Measurements from ENCODE around the gene MTG2. TPM values are rescaled to one million over a fixed set of nuclear protein-coding genes. Genes with fewer than 3 reads are reported as not detected.
A peak's percentile ranks its signal among the peaks of the same experiment; 100 is the strongest.

Gene MTG2
- total and polyA plus RNA-seq, 2 of the 13 experiments (the other 11 are each of a cell fraction or from before 2014, with no cell fraction given): 20.4 to 37.8 TPM

DNA sequence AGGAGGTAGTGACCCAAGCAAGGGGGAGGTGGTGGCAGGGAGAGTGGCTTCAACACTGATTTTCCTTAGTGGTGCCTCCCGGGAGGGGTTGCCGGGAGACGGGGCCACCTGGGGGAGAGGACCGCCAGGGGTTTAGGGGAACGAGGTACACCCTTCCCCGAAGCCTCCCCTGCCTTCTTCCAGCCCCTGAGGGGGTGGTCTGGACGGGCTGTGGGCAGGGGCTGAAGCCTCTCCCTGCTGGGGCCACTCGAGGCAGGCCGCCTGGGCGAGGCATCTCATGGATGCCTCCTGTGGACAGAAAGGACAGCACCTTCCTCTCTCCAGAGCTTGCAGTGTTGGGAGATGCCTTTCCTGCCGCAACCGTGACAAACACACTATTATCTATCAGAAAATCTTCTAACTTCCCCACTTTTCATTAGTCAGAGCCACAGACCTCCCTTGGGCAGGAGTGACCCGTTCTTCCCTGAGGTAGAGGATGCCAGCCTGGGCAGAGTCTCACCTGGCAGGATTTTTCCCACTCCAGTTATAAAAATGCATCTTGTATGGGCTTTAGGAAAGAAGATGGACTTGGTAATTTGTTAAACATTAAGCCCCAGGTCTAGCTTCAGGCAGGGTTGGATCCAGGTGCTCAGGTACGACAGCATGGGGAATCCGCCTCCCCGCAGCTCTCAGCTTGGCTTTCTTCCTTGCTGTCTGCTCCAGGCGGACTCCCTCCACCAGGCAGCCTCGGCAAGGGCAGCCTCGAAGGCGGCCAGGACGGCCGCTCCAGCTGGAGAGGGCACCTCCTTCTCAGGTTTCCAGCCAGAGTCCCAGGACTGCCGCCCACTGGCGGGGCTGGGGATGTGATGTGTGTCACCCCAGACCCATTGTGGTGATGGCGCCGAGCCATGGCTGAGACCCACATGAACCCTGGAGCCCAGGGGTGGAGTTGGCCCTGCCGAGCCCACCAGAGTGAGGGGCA is 26.2 kb downstream of the MTG2 start (continued):
- TF ChIP-seq, protein P1, sequence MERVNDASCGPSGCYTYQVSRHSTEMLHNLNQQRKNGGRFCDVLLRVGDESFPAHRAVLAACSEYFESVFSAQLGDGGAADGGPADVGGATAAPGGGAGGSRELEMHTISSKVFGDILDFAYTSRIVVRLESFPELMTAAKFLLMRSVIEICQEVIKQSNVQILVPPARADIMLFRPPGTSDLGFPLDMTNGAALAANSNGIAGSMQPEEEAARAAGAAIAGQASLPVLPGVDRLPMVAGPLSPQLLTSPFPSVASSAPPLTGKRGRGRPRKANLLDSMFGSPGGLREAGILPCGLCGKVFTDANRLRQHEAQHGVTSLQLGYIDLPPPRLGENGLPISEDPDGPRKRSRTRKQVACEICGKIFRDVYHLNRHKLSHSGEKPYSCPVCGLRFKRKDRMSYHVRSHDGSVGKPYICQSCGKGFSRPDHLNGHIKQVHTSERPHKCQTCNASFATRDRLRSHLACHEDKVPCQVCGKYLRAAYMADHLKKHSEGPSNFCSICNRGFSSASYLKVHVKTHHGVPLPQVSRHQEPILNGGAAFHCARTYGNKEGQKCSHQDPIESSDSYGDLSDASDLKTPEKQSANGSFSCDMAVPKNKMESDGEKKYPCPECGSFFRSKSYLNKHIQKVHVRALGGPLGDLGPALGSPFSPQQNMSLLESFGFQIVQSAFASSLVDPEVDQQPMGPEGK (CRISPR knock-in tag; IDR thresholded peaks at IDR 0.05): peak; percentile 8; the same call in 1 of the 2 replicates
- TF ChIP-seq, protein P2, sequence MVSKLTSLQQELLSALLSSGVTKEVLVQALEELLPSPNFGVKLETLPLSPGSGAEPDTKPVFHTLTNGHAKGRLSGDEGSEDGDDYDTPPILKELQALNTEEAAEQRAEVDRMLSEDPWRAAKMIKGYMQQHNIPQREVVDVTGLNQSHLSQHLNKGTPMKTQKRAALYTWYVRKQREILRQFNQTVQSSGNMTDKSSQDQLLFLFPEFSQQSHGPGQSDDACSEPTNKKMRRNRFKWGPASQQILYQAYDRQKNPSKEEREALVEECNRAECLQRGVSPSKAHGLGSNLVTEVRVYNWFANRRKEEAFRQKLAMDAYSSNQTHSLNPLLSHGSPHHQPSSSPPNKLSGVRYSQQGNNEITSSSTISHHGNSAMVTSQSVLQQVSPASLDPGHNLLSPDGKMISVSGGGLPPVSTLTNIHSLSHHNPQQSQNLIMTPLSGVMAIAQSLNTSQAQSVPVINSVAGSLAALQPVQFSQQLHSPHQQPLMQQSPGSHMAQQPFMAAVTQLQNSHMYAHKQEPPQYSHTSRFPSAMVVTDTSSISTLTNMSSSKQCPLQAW (CRISPR knock-in tag; IDR thresholded peaks at IDR 0.05): 0 out of 2 replicates have a peak, but pooled peaks have one; percentile 23
- TF ChIP-seq, protein P3, sequence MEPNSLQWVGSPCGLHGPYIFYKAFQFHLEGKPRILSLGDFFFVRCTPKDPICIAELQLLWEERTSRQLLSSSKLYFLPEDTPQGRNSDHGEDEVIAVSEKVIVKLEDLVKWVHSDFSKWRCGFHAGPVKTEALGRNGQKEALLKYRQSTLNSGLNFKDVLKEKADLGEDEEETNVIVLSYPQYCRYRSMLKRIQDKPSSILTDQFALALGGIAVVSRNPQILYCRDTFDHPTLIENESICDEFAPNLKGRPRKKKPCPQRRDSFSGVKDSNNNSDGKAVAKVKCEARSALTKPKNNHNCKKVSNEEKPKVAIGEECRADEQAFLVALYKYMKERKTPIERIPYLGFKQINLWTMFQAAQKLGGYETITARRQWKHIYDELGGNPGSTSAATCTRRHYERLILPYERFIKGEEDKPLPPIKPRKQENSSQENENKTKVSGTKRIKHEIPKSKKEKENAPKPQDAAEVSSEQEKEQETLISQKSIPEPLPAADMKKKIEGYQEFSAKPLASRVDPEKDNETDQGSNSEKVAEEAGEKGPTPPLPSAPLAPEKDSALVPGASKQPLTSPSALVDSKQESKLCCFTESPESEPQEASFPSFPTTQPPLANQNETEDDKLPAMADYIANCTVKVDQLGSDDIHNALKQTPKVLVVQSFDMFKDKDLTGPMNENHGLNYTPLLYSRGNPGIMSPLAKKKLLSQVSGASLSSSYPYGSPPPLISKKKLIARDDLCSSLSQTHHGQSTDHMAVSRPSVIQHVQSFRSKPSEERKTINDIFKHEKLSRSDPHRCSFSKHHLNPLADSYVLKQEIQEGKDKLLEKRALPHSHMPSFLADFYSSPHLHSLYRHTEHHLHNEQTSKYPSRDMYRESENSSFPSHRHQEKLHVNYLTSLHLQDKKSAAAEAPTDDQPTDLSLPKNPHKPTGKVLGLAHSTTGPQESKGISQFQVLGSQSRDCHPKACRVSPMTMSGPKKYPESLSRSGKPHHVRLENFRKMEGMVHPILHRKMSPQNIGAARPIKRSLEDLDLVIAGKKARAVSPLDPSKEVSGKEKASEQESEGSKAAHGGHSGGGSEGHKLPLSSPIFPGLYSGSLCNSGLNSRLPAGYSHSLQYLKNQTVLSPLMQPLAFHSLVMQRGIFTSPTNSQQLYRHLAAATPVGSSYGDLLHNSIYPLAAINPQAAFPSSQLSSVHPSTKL (CRISPR knock-in tag; IDR thresholded peaks at IDR 0.05): 0 out of 2 replicates have a peak, but pooled peaks have one; percentile 15
- TF ChIP-seq, protein P4, sequence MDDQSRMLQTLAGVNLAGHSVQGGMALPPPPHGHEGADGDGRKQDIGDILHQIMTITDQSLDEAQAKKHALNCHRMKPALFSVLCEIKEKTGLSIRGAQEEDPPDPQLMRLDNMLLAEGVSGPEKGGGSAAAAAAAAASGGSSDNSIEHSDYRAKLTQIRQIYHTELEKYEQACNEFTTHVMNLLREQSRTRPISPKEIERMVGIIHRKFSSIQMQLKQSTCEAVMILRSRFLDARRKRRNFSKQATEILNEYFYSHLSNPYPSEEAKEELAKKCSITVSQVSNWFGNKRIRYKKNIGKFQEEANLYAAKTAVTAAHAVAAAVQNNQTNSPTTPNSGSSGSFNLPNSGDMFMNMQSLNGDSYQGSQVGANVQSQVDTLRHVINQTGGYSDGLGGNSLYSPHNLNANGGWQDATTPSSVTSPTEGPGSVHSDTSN (CRISPR knock-in tag; IDR thresholded peaks at IDR 0.05; ENCODE audit: borderline replicate concordance): no peak
- no peak for TF ChIP-seq ZSCAN29 (CRISPR knock-in tag; conservative IDR thresholded peaks at IDR 0.05)
- TF ChIP-seq ETV5 (CRISPR knock-in tag; IDR thresholded peaks at IDR 0.05; ENCODE audit: borderline replicate concordance): no peak
- TF ChIP-seq GZF1 (CRISPR knock-in tag; IDR thresholded peaks at IDR 0.05): no peak
- TF ChIP-seq NCOA2 (CRISPR knock-in tag; IDR thresholded peaks at IDR 0.05): no peak
- no peak for TF ChIP-seq ZNF598 (CRISPR knock-in tag; IDR thresholded peaks at IDR 0.05; ENCODE audit: borderline replicate concordance)
- TF ChIP-seq, protein P5, sequence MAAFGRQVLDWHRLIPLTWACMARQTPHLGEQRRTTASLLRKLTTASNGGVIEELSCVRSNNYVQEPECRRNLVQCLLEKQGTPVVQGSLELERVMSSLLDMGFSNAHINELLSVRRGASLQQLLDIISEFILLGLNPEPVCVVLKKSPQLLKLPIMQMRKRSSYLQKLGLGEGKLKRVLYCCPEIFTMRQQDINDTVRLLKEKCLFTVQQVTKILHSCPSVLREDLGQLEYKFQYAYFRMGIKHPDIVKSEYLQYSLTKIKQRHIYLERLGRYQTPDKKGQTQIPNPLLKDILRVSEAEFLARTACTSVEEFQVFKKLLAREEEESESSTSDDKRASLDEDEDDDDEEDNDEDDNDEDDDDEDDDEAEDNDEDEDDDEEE (CRISPR knock-in tag; IDR thresholded peaks at IDR 0.05): no peak

Data from HepG2 (cell line).